GM23338 (cell line): ENCODE measurements around the gene NFILZ. TPM values are rescaled to one million over a fixed set of nuclear protein-coding genes. Genes with fewer than 3 reads are reported as not detected.

Source experiments
- ATAC-seq: fragments of 200-7000 bp; cut with Tn5 transposase; 3 replicates; pipeline ENCODE4 v1.9.1; 2020
- DNase-seq: peaks from one replicate; pipeline ENCODE4 v3.0.0-alpha.2; 2015; ENCODE audit warnings: low spot score
- H2AFZ ChIP-seq: fragments of 200-600 bp; sonication (generic); 2 replicates; pipeline ENCODE4 v1.8.0; 2016; ENCODE audit warnings: antibody characterized with exemption, mild to moderate bottlenecking, moderate library complexity
- H3F3A ChIP-seq: fragments of 200-600 bp; sonication (generic); replicated peaks from 2 replicates; pipeline ENCODE4 v1.8.0; 2017; ENCODE audit warnings: antibody characterized with exemption, mixed run types, low read depth
- H3K27ac ChIP-seq: fragments of 200-600 bp; sonication (generic); 2 replicates; pipeline ENCODE4 v1.6.1; 2016; ENCODE audit warnings: low read depth
- H3K27me3 ChIP-seq: fragments of 200-600 bp; sonication (generic); 2 replicates; pipeline ENCODE4 v1.8.0; 2016; ENCODE audit warnings: mild to moderate bottlenecking, mixed run types, moderate library complexity; ENCODE audit not compliant: insufficient read depth
- H3K36me3 ChIP-seq: fragments of 200-600 bp; sonication (generic); 2 replicates; pipeline ENCODE4 v1.8.0; 2016; ENCODE audit warnings: mild to moderate bottlenecking; ENCODE audit not compliant: insufficient read depth
- H3K4me1 ChIP-seq: fragments of 200-600 bp; sonication (generic); 2 replicates; pipeline ENCODE4 v1.8.0; 2016; ENCODE audit warnings: mild to moderate bottlenecking, moderate library complexity; ENCODE audit not compliant: insufficient read depth
- H3K4me2 ChIP-seq: fragments of 200-600 bp; sonication (generic); 2 replicates; pipeline ENCODE4 v1.7.1; 2017; ENCODE audit warnings: mixed run types
- H3K4me3 ChIP-seq: fragments of 200-600 bp; sonication (generic); 2 replicates; pipeline ENCODE4 v1.6.1; 2016; ENCODE audit warnings: mixed run types
- H3K79me2 ChIP-seq: fragments of 200-600 bp; sonication (generic); replicated peaks from 2 replicates; pipeline ENCODE4 v1.8.0; 2017; ENCODE audit warnings: mild to moderate bottlenecking; ENCODE audit not compliant: insufficient read depth
- H3K9me2 ChIP-seq: fragments of 200-600 bp; sonication (generic); 2 replicates; pipeline ENCODE4 v1.8.0; 2017; ENCODE audit not compliant: insufficient read depth
- H4K20me1 ChIP-seq: fragments of 200-600 bp; sonication (generic); replicated peaks from 2 replicates; pipeline ENCODE4 v1.8.0; 2017; ENCODE audit warnings: mild to moderate bottlenecking; ENCODE audit not compliant: insufficient read depth
- H3K27ac Mint-ChIP-seq: 2 replicates; pipeline ENCODE4 v1.8.0; 2020; ENCODE audit warnings: inconsistent platforms, mild to moderate bottlenecking, moderate library complexity, mixed read lengths
- H3K27me3 Mint-ChIP-seq: 3 replicates; pipeline ENCODE4 v1.8.0; 2022; ENCODE audit warnings: low read depth, mild to moderate bottlenecking, moderate library complexity, mixed read lengths, inconsistent platforms; ENCODE audit not compliant: insufficient read depth, poor library complexity
- H3K36me3 Mint-ChIP-seq: 3 replicates; pipeline ENCODE4 v1.8.0; 2021; ENCODE audit warnings: low read depth, mild to moderate bottlenecking, inconsistent platforms, moderate library complexity, mixed read lengths
- H3K4me1 Mint-ChIP-seq: 3 replicates; pipeline ENCODE4 v1.8.0; 2020; ENCODE audit warnings: mild to moderate bottlenecking, inconsistent platforms, mixed read lengths
- H3K4me3 Mint-ChIP-seq: 3 replicates; pipeline ENCODE4 v1.8.0; 2021; ENCODE audit warnings: moderate library complexity, mild to moderate bottlenecking, inconsistent platforms, mixed read lengths
- H3K9me3 Mint-ChIP-seq: 3 replicates; pipeline ENCODE4 v1.8.0; 2020; ENCODE audit warnings: moderate library complexity, mild to moderate bottlenecking, inconsistent platforms, mixed read lengths
- CREB1 ChIP-seq: fragments of 250-450 bp; sonication (Bioruptor Pico); IDR thresholded peaks from 2 replicates; pipeline ENCODE4 v1.5.0; 2020; ENCODE audit warnings: low read depth, mild to moderate bottlenecking, moderate library complexity
- EZH2 ChIP-seq: fragments of 200-600 bp; sonication (generic); IDR thresholded peaks from one replicate; pipeline ENCODE4 v1.8.0; 2017; ENCODE audit warnings: antibody characterized with exemption, mild to moderate bottlenecking, low read depth; ENCODE audit not compliant: unreplicated experiment
- POLR2AphosphoS5 ChIP-seq: IDR thresholded peaks from 2 replicates; pipeline ENCODE4 v1.6.1; 2016; ENCODE audit warnings: antibody characterized with exemption, low read depth
- STAT1 ChIP-seq: IDR thresholded peaks from one replicate; pipeline ENCODE4 v1.6.1; 2016; ENCODE audit warnings: antibody characterized with exemption; ENCODE audit not compliant: unreplicated experiment
- ZNF114 ChIP-seq: fragments of 250-450 bp; sonication (Bioruptor Pico); IDR thresholded peaks from 2 replicates; pipeline ENCODE4 v1.5.0; 2020; ENCODE audit warnings: mild to moderate bottlenecking, moderate library complexity
- ZNF462 ChIP-seq: fragments of 250-450 bp; sonication (Bioruptor Pico); IDR thresholded peaks from 2 replicates; pipeline ENCODE4 v1.5.0; 2020; ENCODE audit warnings: mild to moderate bottlenecking, moderate library complexity
- polyA plus RNA-seq: library from polyadenylated mRNA; unstranded; fragments of >200 nt; fragmentation: Nextera tagmentation; extraction: Ambion mirVana; gene quantifications from 2 replicates; pipeline ENCODE4 v1.2.1, GENCODE V29; 2016
- total RNA-seq: library from RNA; depleted of rRNA; stranded (reverse); fragments of >200 nt; shearing (Covaris generic); gene quantifications from 2 replicates; pipeline ENCODE4 v1.2.3, GENCODE V29; 2014

NFILZ gene
- total and polyA plus RNA-seq, 2 experiments from 2014 or later = not detected

- no peak for TF ChIP-seq ZNF462 (CRISPR knock-in tag)
- no peak for TF ChIP-seq EZH2
Measured at GRCh38 chr19:8639821-8640401, 9.5 kb downstream of the NFILZ start (continued).

GRCh38 chr19:8640402-8641004 lies 10.1 kb downstream of the NFILZ start:
- no peak for ATAC-seq
- Mint-ChIP-seq H3K27ac (no peak overlapping the region), H3K27me3 (peaks cover 14% of the 10 kb centered on the region), H3K4me3 (no peak overlapping the region), H3K36me3 (peaks cover 7% of the 10 kb centered on the region; the same call in 2 of the 3 replicates), H3K4me1 (no peaks in the 10 kb centered on the region), H3K9me3 (peaks cover 70% of the 10 kb centered on the region)
- H3K4me1 ChIP-seq = no peaks in the 10 kb centered on the region
- H3K9me2 ChIP-seq = no peaks in the 10 kb centered on the region
- no peaks in the 10 kb centered on the region for H3K27me3 ChIP-seq
- H3F3A ChIP-seq = no peaks in the 10 kb centered on the region
- H3K79me2 ChIP-seq = no peaks in the 10 kb centered on the region
- H2AFZ ChIP-seq = no peak overlapping the region
- no peaks in the 10 kb centered on the region for H4K20me1 ChIP-seq
- no peak overlapping the region for H3K27ac ChIP-seq
- H3K36me3 ChIP-seq = no peaks in the 10 kb centered on the region
- H3K4me3 ChIP-seq = no peak overlapping the region
- DNase-seq = no peak
- H3K4me2 ChIP-seq = no peak overlapping the region
- TF ChIP-seq ZNF462 (CRISPR knock-in tag) (no peak), STAT1 (no peak), POLR2AphosphoS5 (no peak), EZH2 (no peak), CREB1 (CRISPR knock-in tag) (no peak), ZNF114 (CRISPR knock-in tag) (no peak)
